ENCODE data around the gene PREP.

The PREP gene

GRCh38 chr6:105391705-105392104, 11.2 kb downstream of the PREP start:
- no peak for DNase-seq

GRCh38 chr6:105389543-105389942, 13.3 kb downstream of the PREP start:
- DNase-seq = no peak

GRCh38 chr6:105388392-105388791, 14.5 kb downstream of the PREP start:
- no peak for DNase-seq

- DNase-seq = no peak
Measured at GRCh38 chr6:105384004-105384403, 18.9 kb downstream of the PREP start.

- no peak for DNase-seq
Measured at GRCh38 chr6:105382958-105383357, 19.9 kb downstream of the PREP start.

- no peak for DNase-seq
Measured at GRCh38 chr6:105382496-105382895, 20.4 kb downstream of the PREP start.

GRCh38 chr6:105380634-105381033, 22.2 kb downstream of the PREP start:
- DNase-seq = no peak

GRCh38 chr6:105375797-105376196, 27.1 kb downstream of the PREP start:
- DNase-seq = no peak

- no peak for DNase-seq
Measured at GRCh38 chr6:105374010-105374420, 28.9 kb downstream of the PREP start.

- DNase-seq = no peak
Measured at GRCh38 chr6:105373481-105373880, 29.4 kb downstream of the PREP start.

GRCh38 chr6:105372849-105373182, 30.1 kb downstream of the PREP start:
- DNase-seq = no peak

- no peak for DNase-seq
Measured at GRCh38 chr6:105372142-105372848, 30.6 kb downstream of the PREP start.

- no peak for DNase-seq
Measured at GRCh38 chr6:105370351-105370750, 32.5 kb downstream of the PREP start.

GRCh38 chr6:105369145-105369544, 33.7 kb downstream of the PREP start:
- no peak for DNase-seq

GRCh38 chr6:105364243-105364642, 38.6 kb downstream of the PREP start:
- peak; percentile 19 for DNase-seq

GRCh38 chr6:105363100-105363754, 39.7 kb downstream of the PREP start:
- no peak for DNase-seq

GRCh38 chr6:105359419-105360370, 43.2 kb downstream of the PREP start:
- DNase-seq = peak; percentile 34

GRCh38 chr6:105357165-105357564, 45.7 kb downstream of the PREP start:
- DNase-seq = no peak

GRCh38 chr6:105352037-105352617, 50.8 kb downstream of the PREP start:
- no peak for DNase-seq

- DNase-seq = no peak
Measured at GRCh38 chr6:105348897-105349296, 54.0 kb downstream of the PREP start.

- no peak for DNase-seq
Measured at GRCh38 chr6:105346052-105346451, 56.8 kb downstream of the PREP start.

- DNase-seq = no peak
Measured at GRCh38 chr6:105345506-105345905, 57.4 kb downstream of the PREP start.

GRCh38 chr6:105344881-105345370, 58.0 kb downstream of the PREP start:
- DNase-seq = no peak

Measured in activated CD4-positive, alpha-beta T cell treated with anti-CD3 and anti-CD28 coated beads, Interleukin-2, Interleukin-6, amounts not matched to agents 100 ng/mL and 50 ng/mL, durations not matched to agents 16 hours and 8 hours (primary cell).